GM18511 (cell line): Measurements from ENCODE around the gene CRHR1.

Experiments used
- ATAC-seq: cut with Tn5 transposase; IDR thresholded peaks from one replicate; pipeline ENCODE4 v1.9.1; 2021; ENCODE audit warnings: mild to moderate bottlenecking, moderate library complexity; ENCODE audit not compliant: unreplicated experiment

Gene CRHR1

DNA sequence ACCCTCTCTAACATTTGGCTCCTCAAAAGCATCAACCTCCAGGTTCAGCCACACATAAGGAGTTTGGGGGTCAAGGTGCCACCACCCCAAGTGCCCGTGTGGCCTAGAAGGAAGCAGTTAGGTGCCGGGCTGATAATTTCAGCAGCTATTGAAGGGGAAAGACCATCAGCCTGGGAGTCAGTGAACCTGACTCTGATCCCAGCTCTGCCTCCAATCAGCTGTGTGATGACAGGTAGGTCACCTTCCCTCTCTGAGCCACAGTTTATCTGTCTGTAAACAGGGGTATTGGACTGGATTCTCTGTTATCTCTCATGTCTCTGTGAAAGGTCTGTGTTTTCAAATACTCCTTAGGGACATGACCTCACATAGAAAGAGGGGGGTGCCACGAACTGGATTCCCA is 3.9 kb downstream of the CRHR1 start:
- ATAC-seq: no peak

- ATAC-seq: no peak
Measured at GRCh38 chr17:45789874-45790273, 5.8 kb downstream of the CRHR1 start.

GRCh38 chr17:45790296-45790922 is 6.3 kb downstream of the CRHR1 start:
- ATAC-seq: no peak

GRCh38 chr17:45791041-45791582 is 7.0 kb downstream of the CRHR1 start:
- ATAC-seq: no peak

DNA sequence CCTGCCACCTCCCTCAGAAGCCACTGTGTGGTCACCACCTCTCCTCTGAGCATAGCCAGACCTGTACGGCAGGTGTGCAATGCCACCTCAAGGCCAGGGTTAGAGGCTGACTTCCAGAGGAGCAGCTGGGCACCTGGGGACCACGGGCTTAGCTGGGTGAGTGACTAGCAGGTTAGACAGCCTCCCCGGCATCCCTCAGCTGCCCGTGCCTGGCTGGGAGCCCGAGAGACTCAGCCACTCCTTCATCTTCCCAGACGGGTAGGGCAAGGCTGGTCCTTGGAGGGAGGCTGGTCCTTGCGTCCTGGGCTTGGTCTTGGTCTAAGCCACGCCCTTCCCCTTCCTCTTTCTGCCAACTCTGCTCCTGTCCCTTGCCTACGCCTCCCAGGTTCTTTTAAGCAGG is 7.8 kb downstream of the CRHR1 start:
- ATAC-seq: no peak

- ATAC-seq: no peak
Measured at GRCh38 chr17:45792437-45792836, 8.3 kb downstream of the CRHR1 start.

- ATAC-seq: no peak
Measured at GRCh38 chr17:45792995-45793755, 9.1 kb downstream of the CRHR1 start.

GRCh38 chr17:45793999-45794540 is 9.9 kb downstream of the CRHR1 start:
- no peak for ATAC-seq

GRCh38 chr17:45794840-45795239 is 10.7 kb downstream of the CRHR1 start:
- no peak for ATAC-seq

DNA sequence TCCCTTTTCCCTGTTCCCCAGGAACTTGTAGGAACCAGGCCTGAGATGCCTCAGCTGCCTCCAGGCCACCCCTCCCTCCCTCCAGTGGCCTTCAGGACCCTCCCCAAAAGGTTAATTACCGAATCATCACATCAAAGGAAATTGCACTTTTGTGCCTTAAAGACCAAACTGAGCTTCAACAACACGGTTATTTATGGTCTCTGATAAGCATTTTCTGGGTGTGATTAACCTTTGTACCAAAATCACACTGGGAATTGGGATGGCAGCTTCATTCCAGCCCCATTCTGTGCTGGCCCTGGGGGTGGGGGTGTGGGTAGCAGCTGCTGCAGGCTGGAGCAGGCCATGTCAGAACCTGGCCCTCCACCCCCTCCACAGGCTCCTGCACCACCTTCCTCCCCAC is 16.7 kb downstream of the CRHR1 start:
- ATAC-seq: no peak

GRCh38 chr17:45801421-45801820 is 17.3 kb downstream of the CRHR1 start:
- no peak for ATAC-seq

DNA sequence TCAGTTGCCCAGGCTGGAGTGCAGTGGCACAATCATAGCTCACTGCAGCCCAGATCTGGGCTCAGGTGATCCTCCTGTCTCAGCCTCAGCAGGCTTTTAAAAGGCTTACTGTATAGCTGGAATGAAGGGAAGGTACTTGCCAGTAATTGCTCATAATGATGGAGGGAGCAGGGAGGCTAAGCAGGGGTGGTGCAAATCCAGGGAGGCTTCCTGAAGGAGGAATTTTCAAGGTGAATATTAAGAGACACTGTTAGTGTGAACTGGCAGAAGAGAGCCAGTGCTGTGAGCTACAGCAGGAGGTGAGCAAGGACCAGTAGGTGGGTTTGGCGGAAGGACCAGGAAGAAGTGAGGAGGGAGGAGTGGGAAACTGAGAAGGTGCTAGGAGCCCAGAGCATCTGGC is 24.7 kb downstream of the CRHR1 start:
- ATAC-seq: no peak

GRCh38 chr17:45809499-45809898 is 25.4 kb downstream of the CRHR1 start:
- ATAC-seq: no peak

DNA sequence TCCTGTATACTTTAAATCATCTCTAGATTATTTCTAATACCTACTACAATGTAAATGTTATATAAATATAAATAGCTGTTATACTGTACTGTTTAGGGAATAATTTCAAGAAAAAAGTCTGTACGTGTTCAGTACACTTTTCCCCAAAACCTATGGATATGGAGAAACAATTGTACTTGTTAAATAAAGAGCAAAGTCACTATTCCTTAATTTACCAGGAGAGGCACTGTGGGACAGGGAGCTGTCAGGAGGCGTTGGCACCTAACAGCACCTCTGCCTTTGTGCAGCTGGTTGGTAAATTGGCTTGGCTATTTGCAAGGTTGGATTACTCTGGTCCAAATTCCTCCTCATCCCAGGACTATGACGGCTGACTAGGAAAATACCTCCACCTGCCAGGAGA is 28.0 kb downstream of the CRHR1 start:
- ATAC-seq: no peak

DNA sequence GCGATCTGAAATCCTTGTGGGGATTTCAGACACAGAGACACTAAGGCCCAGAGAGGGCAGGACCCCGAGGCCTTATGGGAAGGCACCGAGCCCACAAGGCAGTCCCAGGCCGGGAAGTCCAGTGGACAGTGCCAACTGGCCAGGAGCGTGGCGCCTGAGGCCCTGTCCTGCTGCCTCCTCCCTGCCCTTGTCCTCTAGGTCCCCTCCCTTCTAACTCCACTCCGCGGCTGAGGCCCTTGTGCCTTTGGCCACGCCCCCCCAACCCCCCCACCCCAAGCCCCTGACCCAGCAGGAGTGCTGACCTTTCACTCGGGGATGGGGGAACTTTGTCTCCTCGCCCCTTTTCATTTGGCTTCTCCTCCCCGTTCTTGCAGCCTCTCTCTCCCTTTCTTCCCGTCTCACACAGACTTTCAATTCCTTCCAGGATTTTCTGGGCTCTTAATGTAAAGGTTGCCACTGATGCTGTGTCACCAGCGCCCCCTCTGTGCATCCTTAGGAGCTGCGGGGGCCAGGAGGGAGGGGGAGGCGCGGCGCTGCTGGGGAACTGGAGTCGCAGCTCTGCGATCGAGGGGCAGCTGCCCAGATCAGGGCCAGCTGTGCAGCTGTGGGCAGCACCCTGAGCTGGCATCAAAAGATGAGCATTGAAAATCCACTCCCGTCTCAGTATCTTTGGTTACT is 29.1 kb downstream of the CRHR1 start:
- ATAC-seq: no peak

- no peak for ATAC-seq
Measured at GRCh38 chr17:45814622-45815606, 30.8 kb downstream of the CRHR1 start.

GRCh38 chr17:45815752-45816151 is 31.6 kb downstream of the CRHR1 start:
- no peak for ATAC-seq

DNA sequence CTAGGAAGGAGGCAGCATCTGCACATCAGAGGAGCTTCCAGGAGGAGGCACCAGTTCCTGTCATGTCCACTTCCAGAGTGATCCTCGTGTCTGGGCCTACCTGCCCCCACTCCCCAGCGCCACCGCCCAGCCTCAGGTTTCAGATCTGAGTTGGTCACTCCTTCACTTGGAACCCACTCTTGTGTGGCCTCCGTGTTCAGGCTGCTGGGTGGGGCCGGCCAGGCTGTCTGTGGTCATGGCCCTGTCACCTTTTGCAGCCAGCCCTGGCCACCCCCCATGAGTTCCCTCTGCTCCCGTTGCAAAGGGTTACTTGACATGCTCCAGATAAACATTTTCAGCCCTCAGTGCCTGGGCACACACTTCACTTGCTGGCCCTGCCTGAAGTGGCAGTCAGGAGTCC is 33.9 kb downstream of the CRHR1 start:
- no peak for ATAC-seq

DNA sequence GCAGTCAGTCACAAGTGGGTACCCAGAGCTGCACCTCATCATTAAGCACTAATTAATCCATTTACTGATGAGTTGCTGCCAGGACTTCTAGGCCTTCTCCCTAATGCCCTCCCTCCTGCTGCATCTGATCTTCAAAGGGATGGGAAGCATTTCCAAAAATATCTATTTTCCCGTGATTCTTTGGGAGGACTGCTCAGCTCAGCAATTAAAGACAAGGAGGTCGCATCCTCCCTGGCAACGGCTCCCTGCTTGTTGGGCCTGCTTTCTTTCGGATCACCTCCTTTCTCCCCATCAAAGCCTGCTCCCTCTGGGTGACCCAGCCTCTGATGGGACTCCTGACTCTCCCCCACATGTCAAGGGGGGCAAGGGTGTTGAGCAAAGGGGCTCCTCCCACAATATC is 34.6 kb downstream of the CRHR1 start:
- no peak for ATAC-seq

GRCh38 chr17:45819632-45820031 is 35.5 kb downstream of the CRHR1 start:
- no peak for ATAC-seq
